HK-2 (cell line): Measurements from ENCODE around the gene SSC5D.

Experiments used
- DNase-seq: peaks from one replicate; pipeline ENCODE4 v3.0.0-alpha.2; 2018; ENCODE audit not compliant: unreplicated experiment

SSC5D gene

GRCh38 chr19:55473225-55474012 lies 14.8 kb upstream of the SSC5D start:
- peak; percentile 53 for DNase-seq

GRCh38 chr19:55474269-55475265 lies 13.7 kb upstream of the SSC5D start:
- peak; percentile 96 for DNase-seq

GRCh38 chr19:55476100-55476775 lies 12.0 kb upstream of the SSC5D start, which contains the start of gene ZNF628:
ZNF628 (plus strand) TSS chr19:55476617; CDS start chr19:55479911, 3,294 bp downstream.
- DNase-seq = peak; percentile 99

GRCh38 chr19:55477905-55478304 lies 10.3 kb upstream of the SSC5D start:
- no peak for DNase-seq

- no peak for DNase-seq
Measured at GRCh38 chr19:55478364-55478763, 9.9 kb upstream of the SSC5D start.

- DNase-seq = no peak
Measured at GRCh38 chr19:55479045-55479444, 9.2 kb upstream of the SSC5D start.

- DNase-seq = no peak
Measured at GRCh38 chr19:55479451-55480230, 8.6 kb upstream of the SSC5D start.

GRCh38 chr19:55481148-55481793 lies 7.0 kb upstream of the SSC5D start:
- DNase-seq = no peak

- DNase-seq = no peak
Measured at GRCh38 chr19:55481794-55482155, 6.5 kb upstream of the SSC5D start.

- no peak for DNase-seq
Measured at GRCh38 chr19:55482156-55482961, 5.9 kb upstream of the SSC5D start.

- no peak for DNase-seq
Measured at GRCh38 chr19:55482967-55483705, 5.1 kb upstream of the SSC5D start.

- DNase-seq = no peak
Measured at GRCh38 chr19:55483706-55484592, 4.3 kb upstream of the SSC5D start.

GRCh38 chr19:55484593-55485438 lies 3.4 kb upstream of the SSC5D start, which contains the start of gene NAT14:
NAT14 (plus strand) TSS chr19:55485188; CDS start chr19:55485709, 521 bp downstream.
- peak; percentile 84 for DNase-seq

GRCh38 chr19:55485439-55486011 lies 2.7 kb upstream of the SSC5D start:
- no peak for DNase-seq

GRCh38 chr19:55486043-55486970 lies 1.9 kb upstream of the SSC5D start:
- peak; percentile 59 for DNase-seq
